K562 (cell line): ENCODE results near the gene ALDH16A1. TPM values are rescaled to one million over a fixed set of nuclear protein-coding genes. Genes with fewer than 3 reads are reported as not detected.

Source experiments
- ASH1L ChIP-seq: fragments of 450-650 bp; IDR thresholded peaks from 2 replicates; pipeline ENCODE4 v1.6.1; 2018; ENCODE audit warnings: borderline replicate concordance, mild to moderate bottlenecking, low read depth; ENCODE audit not compliant: partially characterized antibody
- CC2D1A ChIP-seq: fragments of 450-650 bp; IDR thresholded peaks from 2 replicates; pipeline ENCODE4 v1.6.1; 2017; ENCODE audit warnings: mild to moderate bottlenecking
- ESRRB ChIP-seq: fragments of 250-450 bp; sonication (Bioruptor Pico); IDR thresholded peaks from 2 replicates; pipeline ENCODE4 v1.5.0; 2020; ENCODE audit warnings: mild to moderate bottlenecking, moderate library complexity, borderline replicate concordance
- SNIP1 ChIP-seq: fragments of 450-650 bp; IDR thresholded peaks from 2 replicates; pipeline ENCODE4 v1.7.1; 2017; ENCODE audit warnings: low read depth, mild to moderate bottlenecking
- SNRNP70 ChIP-seq: fragments of 200-400 bp; formaldehyde crosslinking; optimal IDR thresholded peaks from 2 replicates; pipeline ENCODE3; 2017; ENCODE audit warnings: low read depth, low read length
- SOX6 ChIP-seq: fragments of 450-650 bp; IDR thresholded peaks from 2 replicates; pipeline ENCODE4 v1.6.1; 2014; ENCODE audit warnings: mild to moderate bottlenecking
- SRSF7 ChIP-seq: fragments of 200-400 bp; formaldehyde crosslinking; optimal IDR thresholded peaks from 2 replicates; pipeline ENCODE3; 2017; ENCODE audit warnings: mild to moderate bottlenecking, low read depth, low read length
- TAF15 ChIP-seq: fragments of 200-400 bp; formaldehyde crosslinking; IDR thresholded peaks from 2 replicates; pipeline ENCODE4 v1.6.1; 2017; ENCODE audit warnings: mild to moderate bottlenecking, low read depth, low read length, moderate library complexity
- TFAP4 ChIP-seq: sonication (generic); formaldehyde crosslinking; IDR thresholded peaks from 2 replicates; pipeline ENCODE4 v1.8.0; 2022; ENCODE audit warnings: missing genetic modification reagents, mild to moderate bottlenecking, moderate library complexity, borderline replicate concordance
- THAP12 ChIP-seq: fragments of 250-450 bp; sonication (Bioruptor Pico); IDR thresholded peaks from 2 replicates; pipeline ENCODE4 v1.9.0; 2021; ENCODE audit warnings: mild to moderate bottlenecking, inconsistent platforms
- TSHZ1 ChIP-seq: fragments of 250-450 bp; sonication (Bioruptor Pico); IDR thresholded peaks from 2 replicates; pipeline ENCODE4 v1.4.0; 2020; ENCODE audit warnings: mild to moderate bottlenecking, moderate library complexity
- WHSC1 ChIP-seq: IDR thresholded peaks from one replicate; pipeline ENCODE4 v1.6.1; 2012; ENCODE audit warnings: low read length, control low read depth, inconsistent platforms
- ZBTB5 ChIP-seq: fragments of 450-650 bp; IDR thresholded peaks from 2 replicates; pipeline ENCODE4 v1.6.1; 2017; ENCODE audit warnings: antibody characterized with exemption
- ZKSCAN1 ChIP-seq: fragments of 150-350 bp; IDR thresholded peaks from 2 replicates; pipeline ENCODE4 v1.6.1; 2016; ENCODE audit warnings: low read depth, low read length
- ZNF165 ChIP-seq: fragments of 250-450 bp; sonication (Bioruptor Pico); IDR thresholded peaks from 2 replicates; pipeline ENCODE4 v1.4.0; 2020; ENCODE audit warnings: borderline replicate concordance
- ZNF24 ChIP-seq: fragments of 450-650 bp; IDR thresholded peaks from 2 replicates; pipeline ENCODE4 v1.6.1; 2016
- ZNF511 ChIP-seq: sonication (generic); formaldehyde crosslinking; IDR thresholded peaks from 2 replicates; pipeline ENCODE4 v1.8.0; 2022; ENCODE audit warnings: mild to moderate bottlenecking, missing genetic modification reagents
- polyA plus RNA-seq, 8 experiments: library from polyadenylated mRNA; depleted of rRNA in 4 of 8; stranded (reverse) in 5 of 8; unstranded in 3 of 8; fragments of >200 nt; fragmentation: Nextera tagmentation in 2 of 8; fragmentation: Illumina TruSeq in 1 of 8; extraction: Ambion mirVana in 2 of 8; extraction: Trizol in 1 of 8; gene quantifications; 2 replicates each; pipeline versions ENCODE4 v1.2.1 to v1.2.3, GENCODE V29; 2011 to 2014; ENCODE audit warnings: inconsistent platforms in 1 of 8, missing spikeins in 1 of 8
- total RNA-seq, 7 experiments: library from RNA; depleted of rRNA in 6 of 7; stranded (reverse); fragments of >200 nt in 6 of 7; fragmentation: Illumina TruSeq in 2 of 7; extraction: Trizol in 2 of 7; gene quantifications; 2 replicates each; pipeline versions ENCODE4 v1.2.1 to v1.2.3, GENCODE V29; 2011 to 2021; ENCODE audit warnings: low replicate concordance in 1 of 7

Gene ALDH16A1
- total and polyA plus RNA-seq, 9 of the 15 experiments (the other 6 are each of a cell fraction or from before 2014, with no cell fraction given): 2.2 to 52.2 (median 7.6) TPM

- no peak for TF ChIP-seq ZBTB5
- TF ChIP-seq ZNF24: no peak
- no peak for TF ChIP-seq ZNF165 (CRISPR knock-in tag)
- no peak for TF ChIP-seq CC2D1A
- no peak for TF ChIP-seq ASH1L
- TF ChIP-seq SOX6: no peak
- TF ChIP-seq ZNF511 (CRISPR knock-in tag): 0 out of 2 replicates have a peak, but pooled peaks have one; percentile 4
- TF ChIP-seq SNIP1: no peak
- TF ChIP-seq SRSF7: no peak
- TF ChIP-seq ZKSCAN1: no peak; the same call in 1 of the 2 replicates
- TF ChIP-seq TSHZ1 (CRISPR knock-in tag): no peak
- peak; percentile 88 for TF ChIP-seq ESRRB
- TF ChIP-seq TAF15: no peak
- TF ChIP-seq WHSC1: no peak
- TF ChIP-seq THAP12 (CRISPR knock-in tag): no peak
- no peak for TF ChIP-seq SNRNP70
- TF ChIP-seq TFAP4 (CRISPR knock-in tag): no peak; the same call in 1 of the 2 replicates
Observed at GRCh38 chr19:49492573-49493405, 39.8 kb downstream of the ALDH16A1 start (continued).
